GM18520 (cell line): ENCODE data around the gene PKHD1.

ENCODE experiments used
- ATAC-seq: cut with Tn5 transposase; IDR thresholded peaks from one replicate; pipeline ENCODE4 v1.9.1; 2021; ENCODE audit not compliant: unreplicated experiment

PKHD1 gene

DNA sequence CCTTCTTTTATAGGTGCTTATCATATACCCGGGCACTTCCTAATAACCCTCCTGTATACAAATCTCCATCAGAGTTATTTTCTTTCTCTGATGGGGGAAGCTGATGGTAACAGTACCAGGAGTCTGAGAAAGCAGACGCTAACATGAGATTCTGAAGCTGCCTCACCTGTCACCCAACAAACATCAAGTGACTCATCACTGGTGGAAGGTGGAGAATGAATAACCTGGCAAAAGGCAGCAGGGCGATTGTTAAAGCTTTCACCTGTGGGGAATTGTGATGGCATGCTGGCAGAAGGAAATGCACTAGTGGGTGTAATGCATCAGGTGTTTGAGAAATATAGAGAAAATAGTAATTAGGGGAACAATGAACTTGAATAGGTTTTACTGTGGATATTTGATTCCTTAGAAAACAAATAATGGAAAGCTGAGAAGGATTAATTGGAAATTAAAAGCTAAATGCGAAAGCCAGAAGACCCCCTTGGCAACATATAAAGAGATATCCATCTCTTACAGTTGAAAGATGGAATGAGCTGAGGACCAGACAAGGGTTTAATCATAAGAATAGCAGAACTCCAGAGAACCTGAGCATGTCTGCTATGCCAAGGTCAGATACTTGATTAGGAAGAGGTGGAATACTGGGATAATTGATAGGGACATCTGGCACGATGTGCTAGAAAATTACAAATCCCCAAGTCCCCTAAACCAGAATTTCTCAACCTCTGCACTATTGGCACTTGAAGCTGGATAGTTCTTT is 517.1 kb downstream of the PKHD1 start:
- ATAC-seq = no peak

DNA sequence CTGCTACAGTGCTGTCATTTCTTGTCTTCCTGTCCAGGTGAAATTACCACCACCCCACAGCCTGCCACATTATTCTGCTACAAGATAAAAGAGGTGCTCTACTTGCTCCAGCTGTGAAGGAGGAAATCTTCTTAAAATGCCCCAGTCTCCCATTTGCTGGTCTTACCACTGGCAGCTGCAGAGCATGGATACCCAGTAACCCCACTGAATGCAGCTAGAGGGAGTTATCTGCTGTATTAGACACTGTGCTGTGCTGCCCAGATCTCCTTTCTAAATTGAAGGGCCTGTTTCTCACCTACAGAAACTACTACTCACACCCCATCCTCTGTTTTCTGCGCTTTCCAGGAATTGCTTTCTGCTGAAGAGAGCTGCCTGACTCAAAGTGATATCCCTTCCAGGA is 517.8 kb downstream of the PKHD1 start:
- no peak for ATAC-seq

- ATAC-seq = no peak
These were observed 518.6 kb downstream of the PKHD1 start for GRCh38 chr6:51568771-51569170.

- no peak for ATAC-seq
These were observed 521.9 kb downstream of the PKHD1 start for GRCh38 chr6:51565472-51565871.
